ENCODE results near the gene MC1R.
A peak's percentile ranks its signal among the peaks of the same experiment; 100 is the strongest.

Gene MC1R

DNA sequence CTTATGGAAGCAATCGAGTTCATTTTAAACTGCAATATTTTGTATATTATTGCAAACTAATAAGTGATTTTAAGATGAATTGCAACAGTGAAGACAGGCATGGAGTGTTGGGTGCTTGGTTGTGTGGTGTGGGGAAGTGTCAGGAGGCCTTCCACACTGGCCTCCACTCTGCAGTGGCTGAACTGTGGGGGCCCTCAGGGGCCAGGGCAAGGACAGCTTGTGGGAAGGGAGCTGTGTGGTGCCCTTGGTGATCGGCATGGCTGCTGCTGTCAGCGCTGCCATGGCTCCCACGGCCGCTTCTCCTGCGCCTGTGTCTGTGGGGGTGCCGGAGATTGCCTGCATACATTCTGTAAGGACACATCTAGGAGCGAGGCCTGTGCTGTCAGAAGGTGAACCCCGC is 26.0 kb upstream of the MC1R start:
- H3K14ac ChIP-seq (ENCODE audit: low read length), result no peak overlapping the region
- H4K91ac ChIP-seq (ENCODE audit: low read depth, low read length, poor library complexity), result no peak overlapping the region
- no peaks in the 10 kb centered on the region for H3K4me1 ChIP-seq (ENCODE audit: control insufficient read depth in 2 of 2, insufficient read depth in 1 of 2, low read depth in 1 of 2, low read length in 2 of 2)
- H3K4ac ChIP-seq (ENCODE audit: low read length), result no peak overlapping the region
- H2BK5ac ChIP-seq (ENCODE audit: low read length), result no peak overlapping the region
- H3K4me2 ChIP-seq (ENCODE audit: insufficient read depth, low read length, poor library complexity, severe bottlenecking), result no peak overlapping the region
- no peak overlapping the region for H3K18ac ChIP-seq (ENCODE audit: low read length)
- H2BK15ac ChIP-seq (ENCODE audit: low read length), result no peak overlapping the region
- no peaks in the 10 kb centered on the region for H3K9me3 ChIP-seq (replicated peaks in 1 of 2; ENCODE audit: control insufficient read depth in 2 of 2, insufficient read depth in 1 of 2, low read depth in 1 of 2, low read length in 2 of 2)
- no peak overlapping the region for H2AK5ac ChIP-seq (ENCODE audit: low read depth, low read length)
- H3K36me3 ChIP-seq (replicated peaks in 1 of 2; ENCODE audit: control insufficient read depth in 2 of 2, insufficient read depth in 2 of 2, low read length in 2 of 2), result peaks cover 41 to 96% of the 10 kb centered on the region in 2 donors
- no peak overlapping the region for H2BK120ac ChIP-seq (ENCODE audit: low read depth, low read length)
- peak overlapping the region; percentile 44 for H3K9ac ChIP-seq (ENCODE audit: low read depth, low read length, poor library complexity)
- no peak overlapping the region for H2AFZ ChIP-seq (ENCODE audit: low read length)
- H3K23ac ChIP-seq (ENCODE audit: low read depth, low read length, poor library complexity), result no peak overlapping the region
- H3K4me3 ChIP-seq (ENCODE audit: low read length in 2 of 2), result no peak overlapping the region
- H3K27ac ChIP-seq (replicated peaks; ENCODE audit: low read length), result no peak overlapping the region
- no peak overlapping the region for H4K8ac ChIP-seq (ENCODE audit: low read depth, low read length)
- H3K27me3 ChIP-seq (ENCODE audit: control insufficient read depth in 3 of 3, insufficient read depth in 3 of 3, low read depth in 1 of 3, low read length in 3 of 3), result no peaks in the 10 kb centered on the region
- peak overlapping the region; percentile 6 for H2BK12ac ChIP-seq (ENCODE audit: low read length)
- peaks cover 6% of the 10 kb centered on the region for H3K79me1 ChIP-seq (ENCODE audit: low read depth, low read length)
- no CpG with 5 or more reads among the region's 9 CpGs for WGBS, 2 donors (ENCODE audit: extremely low coverage in 2 of 2, insufficient read length in 2 of 2, insufficient replicate concordance in 1 of 2)
- DNase-seq (ENCODE audit: low spot score), result no peak

DNA sequence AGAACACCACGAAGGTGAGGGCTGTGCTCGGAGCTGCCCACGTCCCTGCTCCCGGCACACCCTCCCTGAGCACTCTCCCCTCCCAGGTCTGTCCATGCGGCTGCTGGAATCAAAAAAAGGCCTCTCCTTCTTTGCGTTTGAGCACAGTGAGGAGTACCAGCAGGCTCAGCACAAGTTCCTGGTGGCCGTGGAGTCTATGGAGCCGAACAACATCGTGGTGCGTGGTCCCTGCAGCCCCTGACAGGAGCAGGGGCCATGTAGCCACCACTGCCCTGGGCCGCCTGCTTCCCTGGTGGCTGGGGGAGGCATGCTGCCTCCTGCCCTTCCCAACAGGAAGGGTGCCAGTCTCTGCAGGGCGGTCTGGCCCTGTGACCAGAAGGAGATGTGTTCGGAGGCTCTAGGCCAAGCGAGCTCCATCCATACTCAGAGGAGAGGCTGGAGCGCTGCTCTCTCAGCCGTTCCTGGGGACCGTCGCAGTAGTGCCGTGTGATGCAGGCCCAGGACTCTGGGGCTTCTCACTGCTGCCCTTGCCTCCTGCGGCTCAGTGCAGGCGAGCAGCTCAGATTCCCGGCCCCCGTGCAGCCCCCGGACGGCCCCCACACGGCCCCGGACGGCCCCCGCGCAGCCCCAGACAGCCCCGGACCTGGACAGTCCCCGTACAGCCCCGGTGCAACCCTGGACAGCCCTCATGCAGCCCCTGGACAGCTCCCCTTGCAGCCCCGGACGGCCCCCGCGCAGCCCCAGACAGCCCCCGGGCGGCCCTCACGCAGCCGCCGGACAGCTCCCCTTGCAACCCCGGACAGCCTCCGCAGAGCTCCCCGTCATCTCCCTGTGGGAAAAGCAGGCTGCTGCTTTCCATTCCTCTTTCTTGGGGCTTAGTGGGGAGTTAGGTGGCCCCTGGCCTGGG is 24.8 kb upstream of the MC1R start:
- Histone ChIP-seq H2AK5ac (ENCODE audit: low read depth, low read length) (no peak overlapping the region), H3K4me2 (ENCODE audit: insufficient read depth, low read length, poor library complexity, severe bottlenecking) (no peak overlapping the region), H4K91ac (ENCODE audit: low read depth, low read length, poor library complexity) (no peak overlapping the region), H2BK12ac (ENCODE audit: low read length) (no peak overlapping the region), H3K79me1 (ENCODE audit: low read depth, low read length) (peaks cover 6% of the 10 kb centered on the region), H3K4me1 (ENCODE audit: control insufficient read depth in 2 of 2, insufficient read depth in 1 of 2, low read depth in 1 of 2, low read length in 2 of 2) (no peaks in the 10 kb centered on the region), H3K18ac (ENCODE audit: low read length) (no peak overlapping the region), H3K27me3 (ENCODE audit: control insufficient read depth in 3 of 3, insufficient read depth in 3 of 3, low read depth in 1 of 3, low read length in 3 of 3) (no peaks in the 10 kb centered on the region), H2AFZ (ENCODE audit: low read length) (no peak overlapping the region), H3K14ac (ENCODE audit: low read length) (no peak overlapping the region), H3K27ac (replicated peaks; ENCODE audit: low read length) (no peak overlapping the region), H3K9me3 (replicated peaks in 1 of 2; ENCODE audit: control insufficient read depth in 2 of 2, insufficient read depth in 1 of 2, low read depth in 1 of 2, low read length in 2 of 2) (no peaks in the 10 kb centered on the region), H4K8ac (ENCODE audit: low read depth, low read length) (peak overlapping the region; percentile 43), H2BK5ac (ENCODE audit: low read length) (no peak overlapping the region), H3K9ac (ENCODE audit: low read depth, low read length, poor library complexity) (no peak overlapping the region), H3K4ac (ENCODE audit: low read length) (no peak overlapping the region), H3K4me3 (ENCODE audit: low read length in 2 of 2) (peak overlapping the region in 1 of 2 donors; percentile 38), H3K23ac (ENCODE audit: low read depth, low read length, poor library complexity) (peak overlapping the region; percentile 80), H3K36me3 (replicated peaks in 1 of 2; ENCODE audit: control insufficient read depth in 2 of 2, insufficient read depth in 2 of 2, low read length in 2 of 2) (peaks cover 44 to 93% of the 10 kb centered on the region in 2 donors), H2BK15ac (ENCODE audit: low read length) (no peak overlapping the region), H2BK120ac (ENCODE audit: low read depth, low read length) (no peak overlapping the region)
- no CpG with 5 or more reads among the region's 45 CpGs for WGBS, 2 donors (ENCODE audit: extremely low coverage in 2 of 2, insufficient read length in 2 of 2, insufficient replicate concordance in 1 of 2)
- no peak for DNase-seq (ENCODE audit: low spot score)

DNA sequence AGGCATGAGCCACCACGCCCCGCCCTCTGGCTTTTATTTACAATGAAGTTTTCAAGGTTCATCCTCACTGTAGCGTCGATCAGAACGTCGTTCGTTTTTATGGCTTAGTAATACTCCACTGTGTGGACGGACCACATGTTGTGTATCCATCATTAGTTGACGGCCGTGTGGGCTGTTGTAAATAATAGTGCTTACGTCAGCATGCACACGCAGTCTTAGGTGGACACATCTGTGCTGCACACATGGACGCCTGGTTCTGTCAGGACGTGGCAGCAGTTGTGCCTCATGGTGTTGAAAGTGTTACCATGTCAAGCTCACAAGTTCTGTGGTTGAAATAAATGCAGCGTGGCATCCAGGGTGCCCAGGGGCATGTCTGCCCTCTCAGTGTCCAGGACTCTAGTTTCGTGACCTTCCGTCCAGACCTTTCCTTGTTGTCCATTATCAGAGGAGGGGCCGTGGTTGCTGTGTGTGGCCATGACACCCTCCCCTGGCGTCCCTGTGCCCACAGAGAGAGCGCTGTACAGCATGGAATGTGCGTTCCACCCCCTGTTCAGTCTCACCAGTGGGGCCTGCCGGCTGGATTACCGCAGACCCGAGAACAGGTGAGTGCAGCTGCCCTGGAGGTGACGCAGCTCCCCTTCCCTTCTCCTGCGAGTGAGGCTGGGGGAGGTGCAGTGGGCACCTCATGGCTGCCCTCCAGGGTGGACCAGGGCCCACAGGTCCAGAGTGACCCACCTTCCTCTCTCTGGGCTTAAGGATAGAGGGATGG is 23.0 kb upstream of the MC1R start:
- no peak overlapping the region for H3K4me3 ChIP-seq (ENCODE audit: low read length in 2 of 2)
- H3K4me1 ChIP-seq (ENCODE audit: control insufficient read depth in 2 of 2, insufficient read depth in 1 of 2, low read depth in 1 of 2, low read length in 2 of 2), result no peaks in the 10 kb centered on the region
- WGBS, 2 donors (ENCODE audit: extremely low coverage in 2 of 2, insufficient read length in 2 of 2, insufficient replicate concordance in 1 of 2), result no CpG with 5 or more reads among the region's 26 CpGs
- H3K9ac ChIP-seq (ENCODE audit: low read depth, low read length, poor library complexity), result no peak overlapping the region
- DNase-seq (ENCODE audit: low spot score), result no peak
- H3K4ac ChIP-seq (ENCODE audit: low read length), result no peak overlapping the region
- H4K91ac ChIP-seq (ENCODE audit: low read depth, low read length, poor library complexity), result no peak overlapping the region
- H2BK120ac ChIP-seq (ENCODE audit: low read depth, low read length), result no peak overlapping the region
- H2BK5ac ChIP-seq (ENCODE audit: low read length), result no peak overlapping the region
- no peak overlapping the region for H3K4me2 ChIP-seq (ENCODE audit: insufficient read depth, low read length, poor library complexity, severe bottlenecking)
- H3K14ac ChIP-seq (ENCODE audit: low read length), result no peak overlapping the region
- no peak overlapping the region for H2AFZ ChIP-seq (ENCODE audit: low read length)
- H2BK15ac ChIP-seq (ENCODE audit: low read length), result no peak overlapping the region
- H4K8ac ChIP-seq (ENCODE audit: low read depth, low read length), result no peak overlapping the region
- no peak overlapping the region for H2BK12ac ChIP-seq (ENCODE audit: low read length)
- H3K27ac ChIP-seq (replicated peaks; ENCODE audit: low read length), result no peak overlapping the region
- H3K23ac ChIP-seq (ENCODE audit: low read depth, low read length, poor library complexity), result peak overlapping the region; percentile 5
- H2AK5ac ChIP-seq (ENCODE audit: low read depth, low read length), result no peak overlapping the region
- peaks cover 6% of the 10 kb centered on the region for H3K79me1 ChIP-seq (ENCODE audit: low read depth, low read length)
- peaks cover 50 to 95% of the 10 kb centered on the region in 2 donors for H3K36me3 ChIP-seq (replicated peaks in 1 of 2; ENCODE audit: control insufficient read depth in 2 of 2, insufficient read depth in 2 of 2, low read length in 2 of 2)
- H3K18ac ChIP-seq (ENCODE audit: low read length), result no peak overlapping the region
- no peaks in the 10 kb centered on the region for H3K27me3 ChIP-seq (ENCODE audit: control insufficient read depth in 3 of 3, insufficient read depth in 3 of 3, low read depth in 1 of 3, low read length in 3 of 3)
- no peaks in the 10 kb centered on the region for H3K9me3 ChIP-seq (replicated peaks in 1 of 2; ENCODE audit: control insufficient read depth in 2 of 2, insufficient read depth in 1 of 2, low read depth in 1 of 2, low read length in 2 of 2)

DNA sequence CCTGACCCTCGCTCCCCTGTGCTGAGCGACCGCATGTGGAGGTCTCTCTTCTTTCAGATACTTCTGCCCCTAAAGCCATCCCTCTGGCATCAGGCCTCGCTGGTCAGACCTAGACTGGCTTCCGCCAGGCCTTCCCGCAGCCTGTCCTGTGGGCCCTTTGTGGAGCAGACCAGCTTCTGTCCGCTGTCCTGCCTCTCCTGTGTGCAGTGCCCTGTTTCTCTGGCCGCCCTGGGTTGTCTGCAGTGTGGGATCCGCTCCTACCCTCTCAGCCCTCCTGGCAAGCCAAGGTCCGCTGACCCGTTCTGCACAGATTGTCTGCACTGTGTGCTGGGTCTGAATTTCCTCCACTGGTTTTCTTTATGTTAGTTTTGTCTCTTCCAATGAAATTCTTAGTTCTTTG is 21.5 kb upstream of the MC1R start:
- H2BK5ac ChIP-seq (ENCODE audit: low read length), result no peak overlapping the region
- H3K18ac ChIP-seq (ENCODE audit: low read length), result no peak overlapping the region
- H3K4ac ChIP-seq (ENCODE audit: low read length), result no peak overlapping the region
- H3K27ac ChIP-seq (replicated peaks; ENCODE audit: low read length), result no peak overlapping the region
- H3K9me3 ChIP-seq (replicated peaks in 1 of 2; ENCODE audit: control insufficient read depth in 2 of 2, insufficient read depth in 1 of 2, low read depth in 1 of 2, low read length in 2 of 2), result no peaks in the 10 kb centered on the region
- H2BK12ac ChIP-seq (ENCODE audit: low read length), result no peak overlapping the region
- no peak overlapping the region for H2BK120ac ChIP-seq (ENCODE audit: low read depth, low read length)
- H3K4me3 ChIP-seq (ENCODE audit: low read length in 2 of 2), result no peak overlapping the region
- WGBS, 2 donors (ENCODE audit: extremely low coverage in 2 of 2, insufficient read length in 2 of 2, insufficient replicate concordance in 1 of 2), result no CpG with 5 or more reads among the region's 11 CpGs
- no peak for DNase-seq (ENCODE audit: low spot score)
- H3K4me1 ChIP-seq (ENCODE audit: control insufficient read depth in 2 of 2, insufficient read depth in 1 of 2, low read depth in 1 of 2, low read length in 2 of 2), result no peaks in the 10 kb centered on the region
- H2AFZ ChIP-seq (ENCODE audit: low read length), result no peak overlapping the region
- no peak overlapping the region for H3K14ac ChIP-seq (ENCODE audit: low read length)
- no peak overlapping the region for H3K23ac ChIP-seq (ENCODE audit: low read depth, low read length, poor library complexity)
- peaks cover 6% of the 10 kb centered on the region for H3K79me1 ChIP-seq (ENCODE audit: low read depth, low read length)
- H3K4me2 ChIP-seq (ENCODE audit: insufficient read depth, low read length, poor library complexity, severe bottlenecking), result no peak overlapping the region
- H2AK5ac ChIP-seq (ENCODE audit: low read depth, low read length), result no peak overlapping the region
- H3K36me3 ChIP-seq (replicated peaks in 1 of 2; ENCODE audit: control insufficient read depth in 2 of 2, insufficient read depth in 2 of 2, low read length in 2 of 2), result peaks cover 45 to 85% of the 10 kb centered on the region in 2 donors
- H4K91ac ChIP-seq (ENCODE audit: low read depth, low read length, poor library complexity), result no peak overlapping the region
- no peak overlapping the region for H2BK15ac ChIP-seq (ENCODE audit: low read length)
- no peak overlapping the region for H4K8ac ChIP-seq (ENCODE audit: low read depth, low read length)
- no peaks in the 10 kb centered on the region for H3K27me3 ChIP-seq (ENCODE audit: control insufficient read depth in 3 of 3, insufficient read depth in 3 of 3, low read depth in 1 of 3, low read length in 3 of 3)
- H3K9ac ChIP-seq (ENCODE audit: low read depth, low read length, poor library complexity), result no peak overlapping the region

All from neuronal stem cell (in vitro differentiated cells).